Left lung (tissue), 10 donors: Measurements from ENCODE around the gene UGT1A7. TPM values are rescaled to one million over a fixed set of nuclear protein-coding genes. Genes with fewer than 3 reads are reported as not detected.
"Not testable (repeated sequence)": the region's sequence is repeated elsewhere in the genome, so short reads cannot be mapped to it uniquely, and the experiment has no call there.

Experiments
- ATAC-seq: fragments of 200-7000 bp; cut with Tn5 transposase; one replicate; pipeline ENCODE4 v1.9.1; 2020; ENCODE audit warnings: moderate library complexity
- DNase-seq, 4 donors: peaks; one replicate each; pipeline ENCODE4 v3.0.0-alpha.2; 2013 to 2020
- H3K27ac ChIP-seq, 2 donors: fragments of 200-600 bp; sonication (generic) in 1 of 2; one replicate each; pipeline versions ENCODE4 v1.5.0 to v1.8.0; 2020 to 2021
- H3K27me3 ChIP-seq, 2 donors: fragments of 200-600 bp; sonication (generic) in 1 of 2; one replicate each; pipeline versions ENCODE4 v1.5.0 to v1.8.0; 2020 to 2021
- H3K36me3 ChIP-seq, 2 donors: fragments of 200-600 bp; sonication (generic) in 1 of 2; one replicate each; pipeline versions ENCODE4 v1.5.0 to v1.8.0; 2020 to 2021
- H3K4me1 ChIP-seq, 2 donors: fragments of 200-600 bp; one replicate each; pipeline ENCODE4 v1.8.0; 2021
- H3K4me3 ChIP-seq, 2 donors: fragments of 200-600 bp; sonication (generic) in 1 of 2; one replicate each; pipeline versions ENCODE4 v1.5.0 to v1.8.0; 2020 to 2021; ENCODE audit warnings: mild to moderate bottlenecking in 1 of 2
- H3K9me3 ChIP-seq, 2 donors: fragments of 200-600 bp; sonication (generic) in 1 of 2; one replicate each; pipeline versions ENCODE4 v1.5.0 to v1.8.0; 2020 to 2021
- intact Hi-C, 2 donors: fragments of 100-400 bp; cut with DNase I; formaldehyde crosslinking; loops; one replicate each; pipeline versions ENCODE4 v1.11.2 to v1.14.2; 2022
- polyA plus RNA-seq, 6 donors: library from polyadenylated mRNA; unstranded; fragments of 120-200 nt; gene quantifications; one replicate each; pipeline ENCODE4 v1.2.1, GENCODE V29; 2013; ENCODE audit not compliant: insufficient read length in 6 of 6
- total RNA-seq, 2 donors: library from RNA; stranded (reverse); fragmentation: NEBNext Ultra II Directional; extraction: Animal tissue kit (Norgen Biotek cat#: 25700); gene quantifications; one replicate each; pipeline ENCODE4 v1.2.1, GENCODE V29; 2021
- TF ChIP-seq, protein P1 (sequence below), 2 donors: fragments of 200-600 bp; sonication (generic) in 1 of 2; IDR thresholded peaks; one replicate each; pipeline versions ENCODE4 v1.5.0 to v1.8.0; 2021; ENCODE audit warnings: antibody characterized with exemption in 2 of 2
- donor health status: DM: no; HTN: yes; CAD: no.
- donor health status: DM: no; HTN: no; CAD: no.

UGT1A7 gene
- total and polyA plus RNA-seq, 8 donors, result not detected

DNA sequence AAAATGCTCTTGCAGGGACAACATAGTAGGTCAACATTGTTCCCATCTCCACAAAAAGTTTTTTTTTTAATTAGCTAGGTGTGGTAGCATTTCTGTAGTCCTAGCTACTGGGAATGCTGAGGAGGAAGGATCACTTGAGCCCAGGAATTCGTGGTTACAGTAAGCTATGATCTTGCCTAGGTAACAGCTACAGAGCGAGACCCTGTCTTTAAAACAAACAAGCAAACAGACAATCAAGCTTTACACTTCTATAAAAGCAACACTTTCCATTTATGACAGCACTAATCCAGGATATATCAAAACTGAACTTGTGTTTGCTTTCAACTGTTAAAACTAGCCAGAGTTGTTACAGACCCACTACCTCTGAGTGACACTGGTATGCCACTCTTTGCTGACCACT is 59.2 kb downstream of the UGT1A7 start:
- Histone ChIP-seq H3K36me3 (no peaks in the 10 kb centered on the region), H3K27me3 (peaks cover 0 to 18% of the 10 kb centered on the region in 2 donors), H3K4me1 (no peaks in the 10 kb centered on the region), H3K9me3 (no peaks in the 10 kb centered on the region), H3K27ac (no peak overlapping the region), H3K4me3 (no peak overlapping the region)
- ATAC-seq, result no peak
- no peak for DNase-seq
- intact Hi-C loops, result no loop called here
- TF ChIP-seq, protein P1, sequence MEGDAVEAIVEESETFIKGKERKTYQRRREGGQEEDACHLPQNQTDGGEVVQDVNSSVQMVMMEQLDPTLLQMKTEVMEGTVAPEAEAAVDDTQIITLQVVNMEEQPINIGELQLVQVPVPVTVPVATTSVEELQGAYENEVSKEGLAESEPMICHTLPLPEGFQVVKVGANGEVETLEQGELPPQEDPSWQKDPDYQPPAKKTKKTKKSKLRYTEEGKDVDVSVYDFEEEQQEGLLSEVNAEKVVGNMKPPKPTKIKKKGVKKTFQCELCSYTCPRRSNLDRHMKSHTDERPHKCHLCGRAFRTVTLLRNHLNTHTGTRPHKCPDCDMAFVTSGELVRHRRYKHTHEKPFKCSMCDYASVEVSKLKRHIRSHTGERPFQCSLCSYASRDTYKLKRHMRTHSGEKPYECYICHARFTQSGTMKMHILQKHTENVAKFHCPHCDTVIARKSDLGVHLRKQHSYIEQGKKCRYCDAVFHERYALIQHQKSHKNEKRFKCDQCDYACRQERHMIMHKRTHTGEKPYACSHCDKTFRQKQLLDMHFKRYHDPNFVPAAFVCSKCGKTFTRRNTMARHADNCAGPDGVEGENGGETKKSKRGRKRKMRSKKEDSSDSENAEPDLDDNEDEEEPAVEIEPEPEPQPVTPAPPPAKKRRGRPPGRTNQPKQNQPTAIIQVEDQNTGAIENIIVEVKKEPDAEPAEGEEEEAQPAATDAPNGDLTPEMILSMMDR (IDR thresholded peaks at IDR 0.05), result no peak

DNA sequence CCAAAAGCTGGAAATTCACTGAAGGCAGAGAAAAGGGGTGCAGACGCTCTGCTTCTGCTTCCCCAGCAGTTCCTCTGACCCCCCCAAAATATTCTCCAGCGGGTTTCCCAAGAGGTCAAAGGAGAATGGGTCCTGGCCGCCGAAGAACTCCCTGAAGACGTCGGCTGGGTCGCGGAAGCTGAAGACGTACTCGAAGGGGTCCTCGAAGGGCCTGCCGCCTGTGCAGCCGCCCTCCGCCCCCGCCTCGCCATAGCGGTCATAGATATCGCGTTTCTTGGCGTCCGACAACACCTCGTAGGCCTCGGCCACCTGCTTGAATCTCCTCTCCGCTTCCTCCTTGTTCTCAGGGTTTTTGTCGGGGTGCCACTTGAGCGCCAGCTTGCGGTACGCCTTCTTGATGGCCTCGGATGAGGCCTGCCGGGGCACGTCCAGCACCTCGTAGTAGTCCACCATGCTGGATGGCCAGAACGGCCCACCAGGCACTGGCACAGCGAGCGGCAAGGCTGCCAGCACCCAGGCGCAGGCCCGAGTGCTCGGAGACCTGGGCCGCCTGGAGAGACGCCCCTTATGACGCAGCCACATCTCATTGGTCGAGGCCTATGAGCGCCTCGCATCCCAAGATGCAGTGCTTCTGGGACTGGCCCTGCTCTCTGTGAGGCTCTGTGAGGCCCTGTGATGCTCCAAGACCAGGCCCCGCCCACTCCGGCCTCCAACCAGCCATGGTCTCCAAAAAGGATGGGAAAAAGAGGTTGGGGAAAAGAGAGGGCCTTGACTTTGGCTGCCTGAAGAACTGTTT is 62.0 kb downstream of the UGT1A7 start:
- TF ChIP-seq, protein P1 (IDR thresholded peaks at IDR 0.05), result no peak
- intact Hi-C loops, result no loop called here
- Histone ChIP-seq H3K27ac (no peak overlapping the region), H3K36me3 (no peaks in the 10 kb centered on the region), H3K9me3 (no peaks in the 10 kb centered on the region), H3K4me3 (no peak overlapping the region), H3K27me3 (peaks cover 0 to 5% of the 10 kb centered on the region in 2 donors), H3K4me1 (no peaks in the 10 kb centered on the region)
- ATAC-seq (no peak), DNase-seq (peak in 1 of 4 donors; percentile 73)

DNA sequence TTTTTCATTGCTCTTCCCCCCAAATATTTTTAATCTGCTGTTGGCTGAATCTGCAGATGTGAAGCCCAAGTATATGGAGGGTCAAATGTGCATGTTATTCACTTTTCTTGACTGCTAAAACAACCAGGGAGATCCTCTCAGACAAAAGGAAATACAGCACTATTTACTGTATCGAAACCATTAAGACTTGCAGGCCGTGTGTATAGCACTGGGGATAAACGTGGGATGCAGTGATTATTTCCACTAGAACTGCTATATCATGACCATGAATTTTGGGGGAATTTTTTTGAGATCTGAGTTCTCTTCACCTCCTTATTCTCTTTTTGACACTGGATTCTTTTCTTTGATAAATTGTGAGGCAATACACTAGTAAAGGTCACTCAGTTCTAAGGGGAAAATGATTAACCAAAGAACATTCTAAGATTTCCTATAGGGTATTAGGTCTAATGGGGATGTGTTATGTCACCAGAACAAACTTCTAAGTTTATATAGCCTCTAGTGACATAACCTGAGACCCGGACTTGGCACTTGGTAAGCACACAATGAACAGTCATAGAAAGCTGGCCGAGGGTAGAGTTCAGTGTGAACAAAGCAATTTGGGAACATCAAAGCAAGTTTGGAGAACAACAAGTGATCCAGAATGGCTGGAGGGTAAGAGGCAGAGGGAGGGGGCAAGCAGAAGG is 63.5 kb downstream of the UGT1A7 start:
- ATAC-seq, result no peak
- H3K9me3 ChIP-seq, result no peaks in the 10 kb centered on the region
- no peak for DNase-seq
- peaks cover 0 to 5% of the 10 kb centered on the region in 2 donors for H3K27me3 ChIP-seq
- TF ChIP-seq, protein P1 (IDR thresholded peaks at IDR 0.05), result no peak
- H3K36me3 ChIP-seq, result no peaks in the 10 kb centered on the region
- H3K27ac ChIP-seq, result no peak overlapping the region
- no peaks in the 10 kb centered on the region for H3K4me1 ChIP-seq
- intact Hi-C loops, result no loop called here
- H3K4me3 ChIP-seq, result no peak overlapping the region

DNA sequence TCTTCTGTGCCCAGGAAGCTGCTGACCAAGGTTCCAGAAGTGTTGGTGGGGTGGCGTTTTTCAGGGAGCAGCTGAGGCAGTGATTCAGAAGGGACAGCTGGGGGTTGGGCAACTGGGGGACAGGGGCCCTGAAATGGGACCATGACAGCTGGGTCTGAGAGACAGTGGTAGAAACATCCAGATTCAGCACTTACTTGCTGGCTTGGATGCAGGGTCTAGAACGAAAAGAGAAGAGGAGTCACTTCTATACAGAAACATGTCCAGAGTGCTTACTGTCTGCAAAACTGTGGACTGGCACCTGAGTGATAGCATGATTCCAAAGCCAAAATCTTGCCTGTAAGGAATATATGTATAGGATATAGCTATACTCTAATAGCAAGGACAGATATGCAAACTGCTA is 64.1 kb downstream of the UGT1A7 start:
- H3K27me3 ChIP-seq, H3K36me3 ChIP-seq, ATAC-seq, H3K9me3 ChIP-seq, H3K27ac ChIP-seq, H3K4me1 ChIP-seq, intact Hi-C loops, H3K4me3 ChIP-seq, DNase-seq: not testable (repeated sequence)

DNA sequence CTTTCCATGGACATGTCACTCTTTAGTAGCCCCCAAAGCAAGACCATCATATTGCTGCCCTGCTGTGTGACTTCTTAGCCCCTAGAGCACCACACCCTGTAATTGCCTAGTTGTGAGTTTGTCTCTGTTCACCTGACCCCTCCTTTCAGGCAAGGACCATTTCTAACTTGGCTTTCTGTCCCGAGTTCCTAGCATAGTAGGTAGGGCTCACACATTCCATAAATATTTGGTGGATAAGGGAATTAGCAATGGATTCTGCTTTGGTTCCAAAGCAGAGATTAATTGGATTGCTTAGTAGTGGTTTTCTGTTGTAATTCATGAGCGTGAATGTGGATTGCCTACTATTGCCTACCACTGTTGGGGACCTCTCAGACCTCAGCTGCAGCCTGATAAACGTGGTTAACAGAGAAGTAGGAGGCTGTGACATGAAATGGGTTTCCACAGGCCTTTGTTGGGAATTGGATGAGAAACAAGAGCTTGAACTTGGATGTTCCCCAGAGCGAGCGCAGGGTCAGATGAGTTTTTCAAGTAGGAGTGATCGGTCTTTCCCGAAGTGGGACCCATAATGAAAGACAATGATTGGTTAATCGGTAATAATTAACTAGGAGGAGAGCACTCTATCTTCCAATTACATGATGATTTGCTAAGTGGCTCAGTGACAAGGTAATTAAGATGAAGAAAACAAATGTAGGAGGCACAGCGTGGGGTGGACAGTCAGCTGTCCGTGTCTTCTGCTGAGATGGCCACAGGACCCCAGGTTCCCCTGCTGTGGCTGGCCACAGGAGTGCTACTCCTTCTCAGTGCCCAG is 65.0 kb downstream of the UGT1A7 start:
- no peaks in the 10 kb centered on the region for H3K4me1 ChIP-seq
- H3K27me3 ChIP-seq, result peaks cover 0 to 5% of the 10 kb centered on the region in 2 donors
- no peaks in the 10 kb centered on the region for H3K36me3 ChIP-seq
- ATAC-seq (no peak), DNase-seq (no peak)
- H3K4me3 ChIP-seq, result no peak overlapping the region
- intact Hi-C loops, result no loop called here
- peaks cover 0 to 11% of the 10 kb centered on the region in 2 donors for H3K9me3 ChIP-seq
- no peak overlapping the region for H3K27ac ChIP-seq
- TF ChIP-seq, protein P1 (IDR thresholded peaks at IDR 0.05), result no peak
